ENCODE data around the gene DCC. TPM values are rescaled to one million over a fixed set of nuclear protein-coding genes. Genes with fewer than 3 reads are reported as not detected.

Gene DCC, protein sequence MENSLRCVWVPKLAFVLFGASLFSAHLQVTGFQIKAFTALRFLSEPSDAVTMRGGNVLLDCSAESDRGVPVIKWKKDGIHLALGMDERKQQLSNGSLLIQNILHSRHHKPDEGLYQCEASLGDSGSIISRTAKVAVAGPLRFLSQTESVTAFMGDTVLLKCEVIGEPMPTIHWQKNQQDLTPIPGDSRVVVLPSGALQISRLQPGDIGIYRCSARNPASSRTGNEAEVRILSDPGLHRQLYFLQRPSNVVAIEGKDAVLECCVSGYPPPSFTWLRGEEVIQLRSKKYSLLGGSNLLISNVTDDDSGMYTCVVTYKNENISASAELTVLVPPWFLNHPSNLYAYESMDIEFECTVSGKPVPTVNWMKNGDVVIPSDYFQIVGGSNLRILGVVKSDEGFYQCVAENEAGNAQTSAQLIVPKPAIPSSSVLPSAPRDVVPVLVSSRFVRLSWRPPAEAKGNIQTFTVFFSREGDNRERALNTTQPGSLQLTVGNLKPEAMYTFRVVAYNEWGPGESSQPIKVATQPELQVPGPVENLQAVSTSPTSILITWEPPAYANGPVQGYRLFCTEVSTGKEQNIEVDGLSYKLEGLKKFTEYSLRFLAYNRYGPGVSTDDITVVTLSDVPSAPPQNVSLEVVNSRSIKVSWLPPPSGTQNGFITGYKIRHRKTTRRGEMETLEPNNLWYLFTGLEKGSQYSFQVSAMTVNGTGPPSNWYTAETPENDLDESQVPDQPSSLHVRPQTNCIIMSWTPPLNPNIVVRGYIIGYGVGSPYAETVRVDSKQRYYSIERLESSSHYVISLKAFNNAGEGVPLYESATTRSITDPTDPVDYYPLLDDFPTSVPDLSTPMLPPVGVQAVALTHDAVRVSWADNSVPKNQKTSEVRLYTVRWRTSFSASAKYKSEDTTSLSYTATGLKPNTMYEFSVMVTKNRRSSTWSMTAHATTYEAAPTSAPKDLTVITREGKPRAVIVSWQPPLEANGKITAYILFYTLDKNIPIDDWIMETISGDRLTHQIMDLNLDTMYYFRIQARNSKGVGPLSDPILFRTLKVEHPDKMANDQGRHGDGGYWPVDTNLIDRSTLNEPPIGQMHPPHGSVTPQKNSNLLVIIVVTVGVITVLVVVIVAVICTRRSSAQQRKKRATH (N-terminal part only)
- under 0.01 TPM in 1 of 2 replicates, not detected in the other for total RNA-seq

DNA sequence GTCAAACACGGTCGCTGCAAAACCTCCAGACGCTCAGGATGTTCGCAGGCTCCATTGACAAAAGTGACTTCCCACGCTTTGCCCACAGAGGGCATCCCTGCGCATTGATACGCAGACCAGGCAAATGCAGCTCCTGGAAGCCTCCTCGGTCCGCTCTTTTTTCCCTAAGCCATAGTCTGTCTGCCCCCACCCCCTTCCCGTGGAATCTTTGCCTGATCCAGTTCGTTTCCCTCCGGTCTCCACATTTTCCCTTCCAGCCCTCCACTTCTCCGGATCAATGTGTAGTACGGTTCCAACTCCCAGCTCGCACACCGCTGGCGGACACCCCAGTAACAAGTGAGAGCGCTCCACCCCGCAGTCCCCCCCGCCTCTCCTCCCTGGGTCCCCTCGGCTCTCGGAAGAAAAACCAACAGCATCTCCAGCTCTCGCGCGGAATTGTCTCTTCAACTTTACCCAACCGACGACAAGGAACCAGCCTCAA is at the start of gene DCC:
Gene DCC, plus strand, starts transcription at position 307 of the 481 bp plus-strand sequence. CDS start 591 bp downstream, outside the sequence.

